Mesendoderm (in vitro differentiated cells): ENCODE results near the gene CPXM1.
A peak's percentile ranks its signal among the peaks of the same experiment; 100 is the strongest.

Experiments used
- DNase-seq: peaks from one replicate; pipeline ENCODE4 v3.0.0; 2013
- H2AK5ac ChIP-seq: 2 replicates; pipeline ENCODE4 v1.6.1; 2013; ENCODE audit warnings: low read length, inconsistent platforms
- H2BK120ac ChIP-seq: 2 replicates; pipeline ENCODE4 v1.6.1; 2013; ENCODE audit warnings: low read depth, mild to moderate bottlenecking, low read length, moderate library complexity, mixed read lengths
- H2BK15ac ChIP-seq: replicated peaks from 2 replicates; pipeline ENCODE4 v1.6.1; 2013; ENCODE audit warnings: low read depth, mild to moderate bottlenecking, moderate library complexity
- H2BK5ac ChIP-seq: 2 replicates; pipeline ENCODE4 v1.6.1; 2013; ENCODE audit warnings: low read length, inconsistent platforms
- H3K18ac ChIP-seq: 2 replicates; pipeline ENCODE4 v1.6.1; 2013; ENCODE audit warnings: mild to moderate bottlenecking, low read length, mixed read lengths
- H3K23ac ChIP-seq: one replicate; pipeline ENCODE4 v1.6.1; 2013; ENCODE audit warnings: low read length
- H3K27ac ChIP-seq: 2 replicates; pipeline ENCODE4 v1.5.1; 2013; ENCODE audit warnings: low read depth, mild to moderate bottlenecking, inconsistent platforms, low read length, moderate library complexity
- H3K27me3 ChIP-seq: 2 replicates; pipeline ENCODE4 v1.6.1; 2013; ENCODE audit warnings: low read length, control low read depth, mild to moderate bottlenecking, inconsistent platforms; ENCODE audit not compliant: insufficient read depth, poor library complexity
- H3K36me3 ChIP-seq: 2 replicates; pipeline ENCODE4 v1.6.1; 2013; ENCODE audit warnings: low read length, inconsistent platforms; ENCODE audit not compliant: control insufficient read depth, insufficient read depth
- H3K4ac ChIP-seq: one replicate; pipeline ENCODE4 v1.6.1; 2013; ENCODE audit warnings: low read depth, mild to moderate bottlenecking, low read length, moderate library complexity
- H3K4me1 ChIP-seq: 2 replicates; pipeline ENCODE4 v1.6.1; 2013; ENCODE audit warnings: low read depth, low read length, inconsistent platforms; ENCODE audit not compliant: control insufficient read depth
- H3K4me2 ChIP-seq: 2 replicates; pipeline ENCODE4 v1.6.1; 2013; ENCODE audit warnings: low read length
- H3K4me3 ChIP-seq: 2 replicates; pipeline ENCODE4 v1.5.1; 2013; ENCODE audit warnings: mild to moderate bottlenecking, low read length
- H3K56ac ChIP-seq: one replicate; pipeline ENCODE4 v1.6.1; 2013; ENCODE audit warnings: low read length
- H3K79me1 ChIP-seq: 2 replicates; pipeline ENCODE4 v1.6.1; 2013; ENCODE audit warnings: low read length, inconsistent platforms
- H3K79me2 ChIP-seq: 2 replicates; pipeline ENCODE4 v1.6.1; 2013; ENCODE audit warnings: mild to moderate bottlenecking, low read length; ENCODE audit not compliant: control insufficient read depth, insufficient read depth
- H3K9ac ChIP-seq: 2 replicates; pipeline ENCODE4 v1.6.1; 2013; ENCODE audit warnings: low read length, inconsistent platforms
- H4K5ac ChIP-seq: one replicate; pipeline ENCODE4 v1.6.1; 2013; ENCODE audit warnings: low read length
- H4K8ac ChIP-seq: one replicate; pipeline ENCODE4 v1.6.1; 2013; ENCODE audit warnings: low read depth, mild to moderate bottlenecking, control low read depth, low read length, moderate library complexity
- WGBS: extraction: QIAGEN DNeasy Blood & Tissue Kit; methylation state at CpG from one replicate; pipeline ENCODE4 v1.1.7; 2013; ENCODE audit warnings: low lambda C conversion rate, missing lambda C conversion rate; ENCODE audit not compliant: insufficient coverage; ENCODE audit errors: extremely low coverage; 5-methylcytosine and 5-hydroxymethylcytosine counted together

CPXM1 gene

DNA sequence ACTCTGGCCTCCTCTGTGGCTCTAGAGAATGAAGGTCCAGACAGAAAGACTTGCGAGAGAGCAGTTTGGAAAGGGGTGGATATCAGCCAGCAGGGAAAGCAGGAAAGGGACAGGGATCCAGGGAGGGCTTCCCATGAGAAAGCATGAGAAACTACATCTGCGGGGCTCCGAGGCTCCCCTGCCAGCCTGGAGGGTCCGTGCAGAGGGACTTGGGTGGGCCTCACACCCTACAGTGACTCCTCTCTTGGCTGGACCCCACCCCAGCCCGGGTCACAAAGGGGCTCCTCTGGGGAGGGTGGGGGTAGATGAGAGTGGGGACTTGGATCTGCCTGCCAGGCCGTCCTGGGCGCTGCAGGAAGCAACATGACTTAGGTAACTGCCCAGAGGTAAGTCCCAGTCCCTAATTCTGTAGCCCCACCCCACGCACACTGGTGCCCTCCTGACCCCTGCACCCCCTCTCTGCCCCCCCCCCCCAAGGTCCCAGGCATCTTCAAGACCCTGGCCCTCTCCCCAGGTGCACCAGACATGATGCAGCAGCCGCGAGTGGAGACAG lies 15.7 kb upstream of the CPXM1 start, which contains the start of gene TMEM239:
Gene TMEM239, plus strand, starts transcription at position 335 of the 553 bp plus-strand sequence. Its CDS starts 191 bp downstream, at position 526.
- Histone ChIP-seq H3K4me2 (no peak within 1 kb of the TSS), H3K4ac (no peak within 1 kb of the TSS), H3K27ac (no peak within 1 kb of the TSS), H2AK5ac (no peak within 1 kb of the TSS), H3K56ac (no peak within 1 kb of the TSS), H4K8ac (no peak within 1 kb of the TSS), H3K36me3 (no peaks in the 10 kb centered on the region), H3K27me3 (peaks cover 7% of the 10 kb centered on the region), H3K18ac (no peak within 1 kb of the TSS), H2BK15ac (no peak within 1 kb of the TSS), H3K79me1 (no peaks in the 10 kb centered on the region), H3K79me2 (no peaks in the 10 kb centered on the region), H3K23ac (no peak within 1 kb of the TSS), H2BK120ac (no peak within 1 kb of the TSS), H3K4me1 (no peaks in the 10 kb centered on the region), H3K9ac (no peak within 1 kb of the TSS), H4K5ac (no peak within 1 kb of the TSS), H2BK5ac (no peak within 1 kb of the TSS), H3K4me3 (no peak within 1 kb of the TSS)
- DNase-seq = no peak
- WGBS = no CpG with 5 or more reads among the region's 10 CpGs

DNA sequence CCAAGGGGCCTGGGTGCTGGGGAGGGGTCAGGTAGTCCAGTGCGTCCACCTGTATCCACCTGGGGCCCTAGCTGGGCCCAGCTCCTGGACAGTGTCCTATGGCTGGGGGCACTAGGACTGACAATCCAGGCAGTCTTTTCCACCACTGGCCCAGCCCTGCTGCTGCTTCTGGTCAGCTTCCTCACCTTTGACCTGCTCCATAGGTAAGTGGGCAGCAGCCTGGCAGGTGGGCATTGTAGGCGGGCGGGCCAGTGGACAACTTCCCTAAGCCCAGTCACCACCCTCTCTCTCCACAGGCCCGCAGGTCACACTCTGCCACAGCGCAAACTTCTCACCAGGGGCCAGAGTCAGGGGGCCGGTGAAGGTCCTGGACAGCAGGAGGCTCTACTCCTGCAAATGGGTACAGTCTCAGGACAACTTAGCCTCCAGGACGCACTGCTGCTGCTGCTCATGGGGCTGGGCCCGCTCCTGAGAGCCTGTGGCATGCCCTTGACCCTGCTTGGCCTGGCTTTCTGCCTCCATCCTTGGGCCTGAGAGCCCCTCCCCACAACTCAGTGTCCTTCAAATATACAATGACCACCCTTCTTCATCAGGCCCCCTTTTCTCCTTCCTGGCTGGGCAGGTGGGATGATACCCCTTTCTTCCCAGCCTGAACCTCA lies 14.9 kb upstream of the CPXM1 start:
- Histone ChIP-seq H2BK5ac (no peak overlapping the region), H3K4ac (no peak overlapping the region), H3K79me2 (no peaks in the 10 kb centered on the region), H2BK15ac (no peak overlapping the region), H3K36me3 (no peaks in the 10 kb centered on the region), H3K18ac (no peak overlapping the region), H3K23ac (no peak overlapping the region), H2BK120ac (no peak overlapping the region), H3K4me2 (no peak overlapping the region), H3K9ac (no peak overlapping the region), H3K4me1 (no peaks in the 10 kb centered on the region), H2AK5ac (no peak overlapping the region), H3K27ac (no peak overlapping the region), H3K56ac (no peak overlapping the region), H3K4me3 (no peak overlapping the region), H4K8ac (no peak overlapping the region), H3K27me3 (peaks cover 4% of the 10 kb centered on the region), H3K79me1 (no peaks in the 10 kb centered on the region), H4K5ac (no peak overlapping the region)
- DNase-seq = no peak
- no CpG with 5 or more reads among the region's 8 CpGs for WGBS

DNA sequence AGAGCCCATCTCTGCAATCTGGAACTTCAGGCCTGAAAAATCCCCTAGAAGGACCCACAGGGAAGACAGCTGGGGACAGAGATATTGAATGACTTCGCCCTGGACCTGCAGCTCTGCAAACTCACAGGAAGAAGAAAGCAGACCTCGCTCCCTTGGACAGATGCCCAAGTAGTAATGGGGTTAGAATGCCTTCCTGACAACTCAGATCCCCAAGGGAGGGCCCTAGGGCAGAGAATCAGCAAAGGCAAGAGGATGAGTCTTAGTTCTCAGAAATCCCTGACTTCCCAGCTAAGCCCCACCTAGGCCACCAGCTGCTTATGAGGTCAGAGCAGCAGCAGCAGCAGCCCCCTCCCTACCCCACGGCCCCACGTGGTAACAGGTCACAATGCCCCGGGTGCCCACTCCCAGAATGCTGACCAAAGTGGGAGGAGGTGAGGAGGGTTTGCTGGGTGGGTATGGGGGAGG lies 14.2 kb upstream of the CPXM1 start, which contains the start of gene C20orf141:
Gene C20orf141, plus strand, starts transcription at position 401 of the 465 bp plus-strand sequence. CDS start 198 bp downstream, outside the sequence.
- Histone ChIP-seq H3K4me2 (no peak within 1 kb of the TSS), H3K4ac (no peak within 1 kb of the TSS), H3K9ac (no peak within 1 kb of the TSS), H2BK15ac (no peak within 1 kb of the TSS), H2BK120ac (no peak within 1 kb of the TSS), H3K4me3 (no peak within 1 kb of the TSS), H3K23ac (no peak within 1 kb of the TSS), H2BK5ac (no peak within 1 kb of the TSS), H3K36me3 (no peaks in the 10 kb centered on the region), H3K79me1 (no peaks in the 10 kb centered on the region), H3K4me1 (no peaks in the 10 kb centered on the region), H3K27me3 (no peaks in the 10 kb centered on the region), H3K27ac (no peak within 1 kb of the TSS), H3K18ac (no peak within 1 kb of the TSS), H2AK5ac (no peak within 1 kb of the TSS), H4K8ac (no peak within 1 kb of the TSS), H3K56ac (no peak within 1 kb of the TSS), H3K79me2 (no peaks in the 10 kb centered on the region), H4K5ac (no peak within 1 kb of the TSS)
- WGBS = no CpG with 5 or more reads among the region's 5 CpGs
- DNase-seq = peak; percentile 57

DNA sequence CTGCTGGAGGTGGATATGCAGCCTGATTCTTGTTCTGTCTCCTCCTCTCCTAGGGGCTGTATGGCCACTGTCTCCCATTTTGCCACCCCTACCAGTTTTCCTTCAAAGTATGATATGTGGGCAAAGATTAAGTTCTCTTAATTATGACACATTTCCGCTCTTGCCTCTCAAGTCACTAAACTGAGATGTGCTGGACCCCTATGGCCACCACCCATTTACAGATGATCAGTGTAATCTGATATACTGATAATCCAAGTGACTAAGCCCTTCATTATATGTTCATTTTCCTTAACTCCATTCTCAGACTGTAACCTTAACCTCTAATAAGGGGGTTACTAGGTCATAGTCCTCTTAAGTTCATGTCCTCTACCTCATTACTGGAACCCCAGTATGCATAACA lies 13.6 kb upstream of the CPXM1 start:
- Histone ChIP-seq H3K9ac (no peak overlapping the region), H3K18ac (no peak overlapping the region), H3K4ac (no peak overlapping the region), H2AK5ac (no peak overlapping the region), H3K27ac (no peak overlapping the region), H3K79me2 (no peaks in the 10 kb centered on the region), H2BK5ac (no peak overlapping the region), H2BK120ac (no peak overlapping the region), H3K36me3 (no peaks in the 10 kb centered on the region), H3K4me1 (no peaks in the 10 kb centered on the region), H3K27me3 (no peaks in the 10 kb centered on the region), H3K56ac (no peak overlapping the region), H4K5ac (no peak overlapping the region), H3K79me1 (no peaks in the 10 kb centered on the region), H3K23ac (no peak overlapping the region), H4K8ac (no peak overlapping the region), H3K4me3 (no peak overlapping the region), H2BK15ac (no peak overlapping the region), H3K4me2 (no peak overlapping the region)
- peak; percentile 8 for DNase-seq
- WGBS = no CpG with 5 or more reads among the region's 1 CpG

- no peak for DNase-seq
- Histone ChIP-seq H3K27me3 (peaks cover 7% of the 10 kb centered on the region), H3K79me2 (no peaks in the 10 kb centered on the region), H3K4me3 (no peak overlapping the region), H3K23ac (no peak overlapping the region), H3K79me1 (no peaks in the 10 kb centered on the region), H3K4me2 (no peak overlapping the region), H3K27ac (no peak overlapping the region), H4K8ac (no peak overlapping the region), H3K9ac (no peak overlapping the region), H4K5ac (no peak overlapping the region), H2AK5ac (no peak overlapping the region), H2BK5ac (no peak overlapping the region), H2BK15ac (no peak overlapping the region), H2BK120ac (no peak overlapping the region), H3K4me1 (no peaks in the 10 kb centered on the region), H3K36me3 (no peaks in the 10 kb centered on the region), H3K56ac (no peak overlapping the region), H3K4ac (no peak overlapping the region), H3K18ac (no peak overlapping the region)
- no CpG with 5 or more reads among the region's 3 CpGs for WGBS
Measured at GRCh38 chr20:2812189-2812588, 11.8 kb upstream of the CPXM1 start.
